Measurements from ENCODE around the gene WWTR1.

Gene WWTR1

GRCh38 chr3:149490260-149490971, 167.4 kb downstream of the WWTR1 start:
- DNase-seq = no peak

- DNase-seq = no peak
Observed at GRCh38 chr3:149489060-149489690, 168.7 kb downstream of the WWTR1 start.

- DNase-seq = no peak
Observed at GRCh38 chr3:149487598-149488197, 170.1 kb downstream of the WWTR1 start.

GRCh38 chr3:149486726-149487125, 171.1 kb downstream of the WWTR1 start:
- no peak for DNase-seq

GRCh38 chr3:149481491-149481890, 176.3 kb downstream of the WWTR1 start:
- DNase-seq = no peak

GRCh38 chr3:149481056-149481455, 176.8 kb downstream of the WWTR1 start:
- DNase-seq = no peak

- DNase-seq = no peak
Observed at GRCh38 chr3:149480326-149481017, 177.4 kb downstream of the WWTR1 start.

DNA sequence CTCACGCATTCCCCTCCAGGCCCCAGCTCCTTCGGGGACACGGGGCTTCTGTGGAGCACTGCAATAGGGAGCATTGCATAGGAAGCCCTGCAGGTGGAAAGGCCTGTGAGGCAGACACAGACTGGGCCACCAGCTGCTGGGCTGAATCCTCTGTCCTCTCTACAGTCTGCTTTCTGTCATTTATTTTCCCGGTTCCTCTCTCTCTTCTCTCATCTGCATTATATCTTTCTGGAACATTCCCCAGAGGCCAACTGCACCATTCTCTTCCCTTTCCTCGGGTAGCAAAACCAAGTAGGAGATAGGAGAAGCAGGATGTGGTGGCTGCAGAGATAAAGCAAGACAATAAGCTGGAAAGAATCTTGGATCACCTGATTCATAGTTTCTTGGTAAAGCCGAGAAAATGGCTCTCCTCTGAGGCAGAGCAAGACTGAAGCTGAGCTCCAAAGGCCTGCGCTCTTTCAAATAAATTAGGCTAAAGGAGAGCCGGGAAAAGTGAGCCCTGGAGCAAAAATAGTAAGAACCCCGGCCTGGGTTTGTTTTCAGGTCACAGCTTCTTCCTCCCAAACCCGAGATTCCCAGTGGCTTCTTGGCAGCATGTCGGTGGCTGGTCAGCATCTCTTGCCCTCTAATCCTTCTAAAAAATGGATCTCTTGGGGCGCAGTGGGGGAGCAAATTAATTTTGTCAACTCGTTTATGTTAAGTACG, 178.1 kb downstream of the WWTR1 start:
- DNase-seq = no peak

DNA sequence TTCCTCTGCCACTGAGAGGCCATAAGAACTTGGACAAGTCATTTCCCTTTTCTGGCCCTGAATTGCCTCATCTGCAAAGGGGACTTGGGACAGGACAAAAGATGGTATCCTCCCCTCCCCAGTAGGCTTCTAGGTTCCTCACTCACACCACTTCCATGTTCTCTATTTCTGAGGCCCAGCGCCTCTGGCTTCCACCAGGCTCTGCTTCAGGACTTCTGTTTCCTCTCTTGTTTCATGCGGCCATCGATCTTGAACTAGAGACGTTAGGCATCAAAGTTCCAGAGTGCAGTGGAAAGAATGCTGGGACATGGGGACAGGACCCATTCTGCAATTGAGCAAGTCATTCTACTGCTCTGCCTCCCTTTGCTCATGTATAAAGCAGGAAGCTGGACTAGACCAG, 181.6 kb downstream of the WWTR1 start:
- no peak for DNase-seq

- no peak for DNase-seq
Observed at GRCh38 chr3:149475451-149476060, 182.3 kb downstream of the WWTR1 start.

DNA sequence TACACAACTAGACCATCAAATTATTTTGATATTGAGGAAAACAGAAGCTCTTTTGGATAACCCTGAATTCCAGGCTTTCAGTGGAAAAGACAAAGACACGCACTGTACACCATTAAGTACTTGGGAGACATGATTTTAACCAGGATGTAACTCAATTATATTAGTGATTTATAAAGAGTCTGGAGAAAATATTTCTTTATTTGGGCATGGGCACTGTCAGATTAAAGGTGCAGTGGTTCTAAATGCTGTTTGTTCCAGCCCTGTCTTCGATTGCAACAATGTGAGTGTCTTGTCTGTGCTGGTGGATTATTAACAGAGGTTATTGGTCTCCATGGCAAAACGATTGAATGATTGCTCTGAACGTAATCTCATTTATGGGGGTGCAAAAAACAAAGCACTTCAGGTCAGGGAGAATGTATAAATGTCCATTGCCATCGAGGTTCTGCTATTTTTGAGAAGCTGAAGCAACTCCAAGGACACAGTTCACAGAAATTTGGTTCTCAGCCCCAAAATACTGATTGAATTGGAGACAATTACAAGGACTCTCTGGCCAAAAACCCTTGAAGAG, 183.5 kb downstream of the WWTR1 start, which contains the start of gene TM4SF4:
Gene TM4SF4 (plus strand): TSS at position 448 of the 568 bp plus-strand sequence. CDS start 181 bp downstream, outside the sequence.
- DNase-seq = no peak

DNA sequence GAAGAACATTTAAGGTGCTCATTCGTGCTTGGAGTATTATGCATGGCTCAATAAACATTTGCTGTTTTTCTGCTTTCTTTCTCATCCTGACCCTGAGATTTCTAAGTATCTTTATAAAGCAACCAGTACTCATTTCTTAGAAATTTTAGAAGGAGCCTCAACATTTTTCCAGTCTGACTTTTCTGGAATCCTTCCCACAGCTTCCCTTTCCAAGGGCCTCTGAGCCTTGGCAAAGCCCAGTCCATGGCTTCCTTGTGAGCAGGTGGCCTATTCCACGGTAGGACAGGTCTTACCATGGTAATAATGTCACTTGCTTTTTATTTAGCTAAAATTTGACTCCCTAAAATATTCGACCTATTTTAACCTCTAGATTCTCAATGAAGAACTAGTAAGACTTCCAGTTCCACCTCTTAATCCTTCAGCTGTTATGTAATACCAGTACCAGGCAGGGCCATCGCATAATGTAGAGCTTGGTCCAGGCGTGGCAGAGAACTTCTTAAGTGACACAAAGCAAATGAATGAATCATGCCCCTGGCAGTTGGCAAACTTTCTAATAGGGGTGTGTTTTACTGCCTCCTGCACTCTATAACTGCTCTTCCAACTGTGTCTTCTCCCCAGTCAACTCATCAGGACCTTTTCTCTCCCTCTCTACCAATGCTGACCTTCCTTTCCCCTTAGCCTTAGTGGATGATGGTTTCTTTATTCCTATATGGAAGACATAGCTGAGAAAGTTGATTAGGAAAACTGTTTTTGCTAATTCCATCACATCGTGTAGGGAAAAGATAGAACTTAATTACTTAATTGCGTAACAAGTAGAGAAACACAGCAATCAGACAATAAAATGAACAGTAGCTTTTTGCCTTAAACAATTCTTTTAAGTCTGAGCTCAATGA, 184.2 kb downstream of the WWTR1 start:
- DNase-seq = no peak

DNA sequence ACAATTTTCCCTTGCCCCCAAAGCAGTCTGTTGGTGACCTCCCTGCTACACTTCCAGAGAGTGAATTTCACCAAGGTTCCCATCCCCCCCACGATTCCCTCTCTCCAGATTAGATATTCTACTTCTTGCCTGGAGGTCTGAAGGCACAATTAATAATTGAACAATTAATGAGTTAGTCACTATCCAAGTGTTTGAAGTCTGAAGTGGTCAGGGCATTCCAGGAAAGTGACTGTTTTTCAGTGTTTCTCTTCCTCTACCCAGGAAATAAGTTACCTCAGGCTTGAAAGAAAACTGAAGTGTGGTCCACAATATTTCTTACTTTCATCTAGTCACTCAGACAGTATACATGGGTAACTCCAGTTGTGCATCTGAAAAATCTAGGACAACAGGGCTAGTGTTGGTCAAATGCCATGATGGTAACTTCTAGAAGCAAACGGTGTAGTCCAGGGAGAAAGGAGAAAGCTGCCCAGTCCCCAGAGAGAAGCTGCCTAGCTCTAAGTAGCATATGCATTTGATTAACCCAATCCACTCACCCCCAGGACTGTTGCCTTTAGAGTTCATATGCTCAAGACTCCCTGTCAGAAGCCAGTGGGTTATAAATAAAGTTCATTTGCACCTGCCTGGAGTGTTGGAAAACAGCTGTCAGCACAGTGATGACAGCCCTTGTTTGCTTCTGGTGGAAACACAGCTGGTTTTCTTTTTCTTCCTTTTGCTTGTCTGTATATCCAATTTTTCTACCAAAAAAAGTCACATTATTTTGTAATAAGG, 185.6 kb downstream of the WWTR1 start:
- no peak for DNase-seq

DNA sequence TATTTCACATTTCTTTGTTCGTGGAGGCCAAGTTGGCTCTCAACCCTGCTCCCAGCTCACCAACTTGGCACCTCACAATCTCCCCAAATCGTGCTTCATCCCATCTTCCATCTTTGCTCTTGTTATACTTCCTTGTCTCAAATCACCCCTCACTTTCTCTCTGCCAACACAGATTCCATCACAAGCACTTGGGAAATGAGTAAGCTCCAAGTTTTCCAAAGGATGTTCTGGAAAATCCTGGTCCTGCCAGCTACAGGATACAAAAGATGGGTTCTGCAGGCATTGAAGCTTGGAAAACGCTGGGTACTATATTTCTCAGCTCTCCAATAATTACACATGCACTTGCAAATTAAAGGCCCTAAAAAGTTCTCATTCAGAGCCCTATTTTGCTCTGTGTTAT, 187.4 kb downstream of the WWTR1 start:
- no peak for DNase-seq

GRCh38 chr3:149468504-149469212, 189.2 kb downstream of the WWTR1 start:
- DNase-seq = no peak

Measured in DMS79 (cell line).